ENCODE data around the gene TSPEAR.

- no peak for TF ChIP-seq CTCF (IDR thresholded peaks at IDR 0.05)
- no peak for TF ChIP-seq ZFX (IDR thresholded peaks at IDR 0.05; ENCODE audit: borderline replicate concordance)
Measured at GRCh38 chr21:44601596-44602462, 109.5 kb downstream of the TSPEAR start.

All from 22Rv1 (cell line).